Stimulated activated CD8-positive, alpha-beta memory T cell treated with anti-CD3 and anti-CD28 coated beads, Interleukin-15, amount 100 ng/mL, for 48 hours (primary cell): ENCODE data around the gene RPGRIP1.
"Not testable (repeated sequence)": the region's sequence is repeated elsewhere in the genome, so short reads cannot be mapped to it uniquely, and the experiment has no call there.

Experiments used
- DNase-seq, 2 donors: peaks; one replicate each; pipeline ENCODE4 v3.0.0-alpha.2; 2020; ENCODE audit warnings: low read depth in 2 of 2

RPGRIP1 gene

GRCh38 chr14:21258889-21259787, 20.7 kb upstream of the RPGRIP1 start:
- DNase-seq: no peak

- DNase-seq: no peak
Observed at GRCh38 chr14:21261824-21262223, 18.1 kb upstream of the RPGRIP1 start.

- no peak for DNase-seq
Observed at GRCh38 chr14:21262410-21262809, 17.5 kb upstream of the RPGRIP1 start.

GRCh38 chr14:21263284-21264024, 16.4 kb upstream of the RPGRIP1 start:
- DNase-seq: no peak

- DNase-seq: no peak
Observed at GRCh38 chr14:21264025-21264801, 15.7 kb upstream of the RPGRIP1 start.

- no peak for DNase-seq
Observed at GRCh38 chr14:21267431-21267845, 12.4 kb upstream of the RPGRIP1 start.

GRCh38 chr14:21267886-21268616, 11.8 kb upstream of the RPGRIP1 start:
- DNase-seq: no peak

- no peak for DNase-seq
Observed at GRCh38 chr14:21268617-21269251, 11.1 kb upstream of the RPGRIP1 start.

- DNase-seq: peak; percentile 100
Observed at GRCh38 chr14:21269252-21270046, 10.4 kb upstream of the RPGRIP1 start, which contains the start of gene HNRNPC. Gene HNRNPC (minus strand): TSS chr14:21269442. CDS start chr14:21234193, 35,249 bp downstream.

GRCh38 chr14:21272661-21273060, 7.2 kb upstream of the RPGRIP1 start:
- DNase-seq: not testable (repeated sequence)

- DNase-seq: no peak
Observed at GRCh38 chr14:21275261-21275858, 4.5 kb upstream of the RPGRIP1 start.

- no peak for DNase-seq
Observed at GRCh38 chr14:21278632-21279031, 1.3 kb upstream of the RPGRIP1 start.

- not testable (repeated sequence) for DNase-seq
Observed at GRCh38 chr14:21281917-21282316, 2.0 kb downstream of the RPGRIP1 start.

- DNase-seq: not testable (repeated sequence)
Observed at GRCh38 chr14:21286516-21286915, 6.6 kb downstream of the RPGRIP1 start.

- no peak for DNase-seq
Observed at GRCh38 chr14:21287168-21287567, 7.3 kb downstream of the RPGRIP1 start.

- DNase-seq: not testable (repeated sequence)
Observed at GRCh38 chr14:21294026-21294425, 14.1 kb downstream of the RPGRIP1 start.

GRCh38 chr14:21298358-21298757, 18.5 kb downstream of the RPGRIP1 start:
- DNase-seq: no peak

GRCh38 chr14:21299562-21300130, 19.8 kb downstream of the RPGRIP1 start:
- no peak for DNase-seq

GRCh38 chr14:21300892-21301291, 21.0 kb downstream of the RPGRIP1 start:
- peak in 1 of 2 donors; percentile 8 for DNase-seq
